22Rv1 (cell line): Measurements from ENCODE around the gene DPP7.

Experiments
- H3K27ac ChIP-seq: fragments of 450-650 bp; 2 replicates; pipeline ENCODE4 v1.5.1; 2017
- ZFX ChIP-seq: fragments of 450-650 bp; IDR thresholded peaks from 2 replicates; pipeline ENCODE4 v1.6.1; 2017; ENCODE audit warnings: antibody characterized with exemption, borderline replicate concordance
- TF ChIP-seq, protein P1 (sequence below): fragments of 450-650 bp; IDR thresholded peaks from 2 replicates; pipeline ENCODE4 v1.5.1; 2017; ENCODE audit warnings: mild to moderate bottlenecking

The DPP7 gene

DNA sequence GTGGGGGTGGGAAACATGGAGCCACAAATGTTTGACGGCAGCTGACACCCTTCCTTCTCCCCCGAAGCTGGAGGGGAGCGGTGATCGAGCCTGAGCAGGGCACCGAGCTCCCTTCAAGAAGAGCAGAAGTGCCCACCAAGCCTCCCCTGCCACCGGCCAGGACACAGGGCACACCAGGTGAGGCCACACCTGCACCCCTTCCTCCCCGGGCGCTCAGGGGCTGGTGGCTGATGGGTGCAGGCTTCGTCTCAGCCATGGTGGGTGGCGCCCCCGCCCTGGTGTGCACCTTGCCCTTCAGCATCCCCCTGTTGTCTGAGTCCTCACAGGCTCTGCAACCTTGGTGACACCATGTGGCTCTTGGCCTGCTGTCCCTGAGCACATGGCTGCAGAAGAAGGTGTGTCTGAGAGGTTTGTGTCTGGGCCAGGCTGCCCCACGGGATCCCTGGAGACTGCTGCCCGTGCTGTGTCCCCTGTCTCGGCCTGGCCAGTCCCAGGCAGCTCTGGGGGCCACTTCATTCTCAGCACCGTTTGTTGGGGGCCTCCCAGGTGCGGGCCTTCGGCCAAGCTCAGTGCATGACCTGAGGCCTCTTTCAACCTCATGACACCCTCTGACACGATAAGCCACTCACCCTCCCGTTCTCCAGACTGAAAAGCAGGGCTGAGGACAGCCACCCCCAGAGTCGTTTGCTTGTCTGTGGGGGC is 16.6 kb downstream of the DPP7 start:
- no peak overlapping the region for H3K27ac ChIP-seq
- no peak for TF ChIP-seq ZFX
- TF ChIP-seq, protein P1, sequence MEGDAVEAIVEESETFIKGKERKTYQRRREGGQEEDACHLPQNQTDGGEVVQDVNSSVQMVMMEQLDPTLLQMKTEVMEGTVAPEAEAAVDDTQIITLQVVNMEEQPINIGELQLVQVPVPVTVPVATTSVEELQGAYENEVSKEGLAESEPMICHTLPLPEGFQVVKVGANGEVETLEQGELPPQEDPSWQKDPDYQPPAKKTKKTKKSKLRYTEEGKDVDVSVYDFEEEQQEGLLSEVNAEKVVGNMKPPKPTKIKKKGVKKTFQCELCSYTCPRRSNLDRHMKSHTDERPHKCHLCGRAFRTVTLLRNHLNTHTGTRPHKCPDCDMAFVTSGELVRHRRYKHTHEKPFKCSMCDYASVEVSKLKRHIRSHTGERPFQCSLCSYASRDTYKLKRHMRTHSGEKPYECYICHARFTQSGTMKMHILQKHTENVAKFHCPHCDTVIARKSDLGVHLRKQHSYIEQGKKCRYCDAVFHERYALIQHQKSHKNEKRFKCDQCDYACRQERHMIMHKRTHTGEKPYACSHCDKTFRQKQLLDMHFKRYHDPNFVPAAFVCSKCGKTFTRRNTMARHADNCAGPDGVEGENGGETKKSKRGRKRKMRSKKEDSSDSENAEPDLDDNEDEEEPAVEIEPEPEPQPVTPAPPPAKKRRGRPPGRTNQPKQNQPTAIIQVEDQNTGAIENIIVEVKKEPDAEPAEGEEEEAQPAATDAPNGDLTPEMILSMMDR = no peak

DNA sequence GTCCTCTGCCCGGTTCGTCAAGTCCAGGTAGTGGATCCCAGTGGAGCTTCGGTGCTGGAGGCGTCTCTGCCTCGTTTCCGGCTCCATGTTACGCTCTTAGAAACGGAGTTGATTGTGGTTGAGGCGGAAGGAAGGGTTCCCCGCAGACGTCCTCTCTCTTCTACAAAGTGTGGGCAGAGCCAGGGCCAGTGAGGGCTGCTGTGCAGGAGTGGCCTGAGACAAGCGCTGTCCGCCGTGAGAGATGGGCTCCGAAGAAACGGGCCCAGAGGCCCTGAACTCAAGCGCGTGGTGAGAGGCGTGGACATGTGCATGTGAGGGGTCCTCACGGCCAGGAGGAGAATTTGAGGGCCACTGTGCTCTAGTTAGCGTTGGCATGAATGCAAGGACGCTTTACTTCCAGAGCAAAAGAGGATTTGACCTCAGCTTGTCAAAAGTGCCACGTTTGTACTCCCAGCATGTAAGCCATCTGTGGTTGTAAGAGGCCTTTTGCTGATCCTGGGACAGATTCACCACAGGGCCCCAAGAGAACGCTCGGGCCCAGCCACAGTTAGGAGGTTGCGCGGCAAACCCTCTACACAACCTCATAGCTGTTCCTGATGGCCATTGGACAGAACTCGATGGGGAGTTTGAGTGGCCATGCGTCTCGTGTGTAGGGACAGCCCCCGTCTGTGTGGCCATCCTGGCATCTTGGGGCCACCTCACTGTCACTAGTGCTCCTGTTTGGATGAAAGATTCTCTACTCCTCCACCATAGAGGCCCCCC is 17.6 kb downstream of the DPP7 start:
- TF ChIP-seq, protein P1 = no peak
- no peak for TF ChIP-seq ZFX
- no peak overlapping the region for H3K27ac ChIP-seq

DNA sequence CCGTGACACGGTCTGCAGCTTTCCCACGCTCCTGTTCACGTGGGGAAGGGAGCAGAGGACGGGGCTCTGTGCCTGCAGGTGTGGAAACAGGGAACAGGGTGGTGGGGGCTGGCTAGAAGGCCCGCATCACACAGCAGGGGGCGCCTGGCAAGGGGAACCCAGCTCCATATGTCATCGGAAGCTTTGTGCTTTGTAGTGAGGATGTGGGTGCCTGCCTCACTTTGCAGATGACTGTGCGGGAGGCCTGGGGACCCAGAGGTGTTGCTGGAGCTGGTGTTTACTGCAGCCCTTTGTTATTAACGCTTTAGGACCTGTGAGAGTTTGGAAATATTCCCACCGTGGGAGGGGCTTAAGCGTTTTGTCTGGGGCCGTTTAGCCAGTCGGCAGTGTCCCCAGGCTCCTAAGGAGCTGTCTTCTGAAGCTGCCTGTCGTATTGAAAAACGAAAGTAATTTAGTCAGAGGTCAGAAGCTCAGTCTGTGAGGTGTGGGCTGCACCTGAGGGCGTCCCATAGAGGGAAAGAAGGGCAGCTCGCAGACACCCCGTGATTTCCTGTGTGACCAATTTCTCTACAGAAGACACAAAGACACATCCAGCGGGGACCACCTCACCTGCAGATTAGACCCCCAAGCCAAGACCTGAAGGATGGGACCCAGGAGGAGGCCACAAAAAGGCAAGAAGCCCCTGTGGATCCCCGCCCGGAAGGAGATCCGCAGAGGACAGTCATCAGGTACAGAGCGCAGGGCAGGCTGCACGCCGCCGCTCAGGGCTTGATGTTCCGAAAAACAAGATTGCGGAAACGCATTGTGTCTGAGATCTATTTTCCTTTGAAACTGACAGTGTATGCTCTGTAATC is 18.6 kb downstream of the DPP7 start:
- no peak overlapping the region for H3K27ac ChIP-seq
- TF ChIP-seq, protein P1 = peak; percentile 16; the same call in 1 of the 2 replicates
- TF ChIP-seq ZFX = no peak

DNA sequence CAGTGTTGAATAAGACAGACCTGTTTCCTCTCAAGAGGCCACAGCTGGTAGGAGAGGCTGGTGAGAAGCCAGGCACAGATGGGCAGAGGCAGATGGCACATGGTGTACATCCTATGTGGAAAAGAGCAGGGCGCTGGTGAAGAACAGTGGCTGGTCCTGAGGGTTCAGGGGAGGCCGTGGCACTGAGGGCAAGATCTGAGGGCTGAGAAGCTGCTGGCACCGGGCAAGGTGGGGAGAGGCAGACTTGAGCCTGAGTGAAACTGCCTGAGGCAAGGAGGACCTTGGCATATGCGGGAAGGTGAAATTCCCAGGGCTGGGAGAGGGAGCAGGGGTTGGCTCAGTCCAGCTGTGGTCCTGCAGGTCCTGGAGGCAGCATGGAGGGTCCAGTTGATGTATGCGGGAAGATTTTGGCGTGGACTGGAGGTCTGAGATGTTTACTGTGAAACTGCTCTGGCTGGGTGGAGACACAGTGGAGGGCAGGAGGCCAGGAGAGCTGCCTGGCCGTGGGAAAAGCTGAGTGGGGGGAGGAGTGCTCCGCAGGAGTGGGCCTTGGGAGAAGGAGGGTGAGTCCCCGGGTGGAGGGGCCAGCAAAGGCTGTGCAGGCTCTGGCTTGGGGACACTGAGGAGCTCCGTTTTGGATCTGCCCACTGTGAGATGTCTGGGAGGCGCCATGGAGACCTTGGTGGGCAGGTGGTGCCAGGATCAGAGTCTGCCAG is 25.1 kb downstream of the DPP7 start:
- TF ChIP-seq, protein P1 = no peak
- no peak for TF ChIP-seq ZFX
- peak overlapping the region; percentile 99 for H3K27ac ChIP-seq

DNA sequence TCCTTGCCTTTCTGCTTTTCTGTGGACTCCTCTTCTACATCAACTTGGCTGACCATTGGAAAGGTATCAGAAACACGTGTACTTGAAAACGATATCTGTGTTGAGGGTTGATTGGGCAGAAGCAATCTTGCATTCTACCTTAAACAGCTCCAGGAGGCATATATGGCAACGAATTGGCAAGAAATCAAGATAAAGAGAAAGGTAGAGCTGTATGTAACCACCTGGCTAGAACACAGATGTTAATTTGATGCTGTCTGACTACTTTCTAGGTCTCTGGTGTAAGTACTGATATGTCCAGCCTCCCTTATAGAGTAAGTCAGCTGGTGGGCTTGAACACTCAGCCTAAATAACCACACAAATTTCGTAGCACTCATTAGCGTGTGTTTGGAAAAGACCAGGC is 26.4 kb downstream of the DPP7 start:
- no peak for TF ChIP-seq ZFX
- TF ChIP-seq, protein P1 = no peak
- peak overlapping the region; percentile 99 for H3K27ac ChIP-seq

DNA sequence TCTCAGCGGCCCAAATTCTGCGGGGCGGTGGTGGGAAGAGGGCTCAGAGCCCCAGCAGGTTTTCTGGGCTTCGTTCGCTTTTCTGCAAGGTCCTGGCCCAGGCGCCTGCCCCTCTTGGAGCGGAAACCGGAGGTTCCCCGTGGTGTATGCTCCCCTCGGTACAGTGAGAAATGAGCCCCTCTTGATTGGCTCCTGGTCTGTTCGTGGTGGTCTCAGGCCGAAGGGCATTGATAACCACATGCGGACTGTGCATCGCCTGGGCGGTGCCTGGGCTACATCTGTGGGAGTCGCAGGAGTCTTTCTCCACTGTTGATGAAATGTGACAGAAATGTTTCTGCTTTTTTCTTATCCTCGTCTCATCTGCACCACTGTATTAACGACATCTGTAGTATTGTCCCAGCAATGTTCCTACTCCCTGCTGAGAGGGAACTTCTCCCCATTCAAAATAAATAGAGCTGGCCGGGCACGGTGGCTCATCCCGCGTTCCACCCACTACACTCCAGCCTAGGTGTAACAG is 27.1 kb downstream of the DPP7 start:
- TF ChIP-seq, protein P1 = no peak
- no peak for TF ChIP-seq ZFX
- H3K27ac ChIP-seq = peak overlapping the region; percentile 99
